Skeletal muscle cell (primary cell): ENCODE data around the gene ANKRD27.

ENCODE experiments used
- DNase-seq: peaks from one replicate; pipeline ENCODE4 v3.0.0-alpha.2; 2010; ENCODE audit warnings: low read depth
- H3K4me3 ChIP-seq: 2 replicates; pipeline ENCODE4 v1.5.1; 2011; ENCODE audit warnings: low read depth, mild to moderate bottlenecking, control low read depth, low read length, moderate library complexity

Gene ANKRD27

GRCh38 chr19:32691952-32692726 is 17.2 kb upstream of the ANKRD27 start:
- H3K4me3 ChIP-seq = peak overlapping the region; percentile 68
- DNase-seq = peak; percentile 43

- H3K4me3 ChIP-seq = peak within 1 kb of the TSS; percentile 68
- no peak for DNase-seq
Observed at GRCh38 chr19:32691291-32691951, 16.4 kb upstream of the ANKRD27 start, which contains the start of gene NUDT19. Gene NUDT19, plus strand, starts transcription at chr19:32691821. Its CDS starts 140 bp downstream, at chr19:32691961.

- no peak overlapping the region for H3K4me3 ChIP-seq
- DNase-seq = no peak
Observed at GRCh38 chr19:32688311-32688710, 13.3 kb upstream of the ANKRD27 start.

- no peak overlapping the region for H3K4me3 ChIP-seq
- no peak for DNase-seq
Observed at GRCh38 chr19:32687681-32688080, 12.7 kb upstream of the ANKRD27 start.

GRCh38 chr19:32686847-32687475 is 12.0 kb upstream of the ANKRD27 start:
- no peak for DNase-seq
- no peak overlapping the region for H3K4me3 ChIP-seq

- no peak for DNase-seq
Observed at GRCh38 chr19:32682317-32682716, 7.3 kb upstream of the ANKRD27 start.

GRCh38 chr19:32680986-32681385 is 6.0 kb upstream of the ANKRD27 start:
- H3K4me3 ChIP-seq = no peak overlapping the region
- no peak for DNase-seq

More at GRCh38 chr19:32682317-32682716, 7.3 kb upstream of the ANKRD27 start:
- H3K4me3 ChIP-seq = no peak overlapping the region

- DNase-seq = no peak
- H3K4me3 ChIP-seq = no peak overlapping the region
Observed at GRCh38 chr19:32677657-32678056, 2.7 kb upstream of the ANKRD27 start.

GRCh38 chr19:32676895-32677359 is 1.9 kb upstream of the ANKRD27 start:
- no peak for DNase-seq
- no peak overlapping the region for H3K4me3 ChIP-seq

- peak overlapping the region; percentile 73 for H3K4me3 ChIP-seq
- no peak for DNase-seq
Observed at GRCh38 chr19:32676186-32676894, 1.4 kb upstream of the ANKRD27 start.

GRCh38 chr19:32675720-32676185 is 773 bp upstream of the ANKRD27 start, which contains the start of gene RGS9BP:
Gene RGS9BP, plus strand, starts transcription at chr19:32675848. Its CDS starts 416 bp downstream, at chr19:32676264.
- DNase-seq = no peak
- peak within 1 kb of the TSS; percentile 73 for H3K4me3 ChIP-seq

- H3K4me3 ChIP-seq = peak overlapping the region; percentile 73
- DNase-seq = no peak
Observed at GRCh38 chr19:32674153-32674930, 638 bp downstream of the ANKRD27 start.

- peak overlapping the region; percentile 73 for H3K4me3 ChIP-seq
- no peak for DNase-seq
Observed at GRCh38 chr19:32673573-32673972, 1.4 kb downstream of the ANKRD27 start.

GRCh38 chr19:32672841-32673240 is 2.1 kb downstream of the ANKRD27 start:
- no peak for DNase-seq

GRCh38 chr19:32671883-32672593 is 2.9 kb downstream of the ANKRD27 start:
- no peak overlapping the region for H3K4me3 ChIP-seq
- DNase-seq = no peak

More at GRCh38 chr19:32672841-32673240, 2.1 kb downstream of the ANKRD27 start:
- no peak overlapping the region for H3K4me3 ChIP-seq

GRCh38 chr19:32669310-32669709 is 5.7 kb downstream of the ANKRD27 start:
- H3K4me3 ChIP-seq = no peak overlapping the region
- no peak for DNase-seq

GRCh38 chr19:32666084-32666483 is 8.9 kb downstream of the ANKRD27 start:
- DNase-seq = no peak
- H3K4me3 ChIP-seq = no peak overlapping the region

GRCh38 chr19:32662186-32662585 is 12.8 kb downstream of the ANKRD27 start:
- DNase-seq = no peak
- no peak overlapping the region for H3K4me3 ChIP-seq
